Gastrocnemius medialis (tissue), 4 donors: ENCODE data around the gene UBE2Q1. TPM values are rescaled to one million over a fixed set of nuclear protein-coding genes. Genes with fewer than 3 reads are reported as not detected.

Experiments
- ATAC-seq, 2 donors: fragments of 150-250 bp; one replicate each; pipeline ENCODE4 v1.9.1; 2016
- DNase-seq, 2 donors: peaks; one replicate each; pipeline ENCODE4 v3.0.0-alpha.2; 2019
- H3K27ac ChIP-seq, 4 donors: fragments of 200-600 bp; sonication (generic); 1 replicate in 1 of 4; 2 replicates in 3 of 4; pipeline ENCODE4 v1.5.1; 2016 to 2018; ENCODE audit warnings: mild to moderate bottlenecking in 2 of 4, moderate library complexity in 1 of 4
- H3K27me3 ChIP-seq, 3 donors: fragments of 200-600 bp; sonication (generic) in 2 of 3; 1 replicate in 1 of 3; 2 replicates in 2 of 3; pipeline versions ENCODE4 v1.5.1 to v1.6.0; 2016 to 2019; ENCODE audit warnings: mild to moderate bottlenecking in 1 of 3, moderate library complexity in 1 of 3
- H3K36me3 ChIP-seq, 2 donors: fragments of 200-600 bp; sonication (generic) in 1 of 2; one replicate each; pipeline ENCODE4 v1.5.1; 2017 to 2018
- H3K4me1 ChIP-seq, 2 donors: fragments of 200-600 bp; sonication (generic) in 1 of 2; one replicate each; pipeline ENCODE4 v1.5.1; 2016 to 2017; ENCODE audit warnings: mild to moderate bottlenecking in 2 of 2
- H3K4me3 ChIP-seq, 4 donors: fragments of 200-600 bp; sonication (generic) in 3 of 4; 1 replicate in 1 of 4; 2 replicates in 3 of 4; pipeline ENCODE4 v1.5.1; 2016 to 2019; ENCODE audit warnings: mild to moderate bottlenecking in 2 of 4
- H3K9me3 ChIP-seq, 3 donors: fragments of 200-600 bp; sonication (generic) in 2 of 3; 1 replicate in 1 of 3; 2 replicates in 2 of 3; pipeline ENCODE4 v1.5.1; 2016 to 2019
- CTCF ChIP-seq, 5 experiments: fragments of 450-650 bp in 3 of 5; fragments of 200-600 bp in 2 of 5; sonication (generic) in 2 of 5; IDR thresholded peaks in 4 of 5; conservative IDR thresholded peaks in 1 of 5; 1 replicate in 4 of 5; 2 replicates in 1 of 5; pipeline ENCODE4 v1.5.1; 2016 to 2019; ENCODE audit warnings: antibody characterized with exemption in 5 of 5, mild to moderate bottlenecking in 3 of 5, moderate library complexity in 3 of 5
- POLR2A ChIP-seq, 2 donors: fragments of 450-650 bp; IDR thresholded peaks; one replicate each; pipeline ENCODE4 v1.6.1; 2017; ENCODE audit warnings: antibody characterized with exemption in 2 of 2, mild to moderate bottlenecking in 2 of 2, moderate library complexity in 2 of 2
- in situ Hi-C, 4 donors: fragments of 200-750 bp; cut with MboI; loops; one replicate each; pipeline versions ENCODE4 v1.15.0 to v1.8.0; 2017; ENCODE audit warnings: low sequenced_read_pairs in 4 of 4
- intact Hi-C: fragments of 100-400 bp; cut with DNase I; formaldehyde crosslinking; loops from one replicate; pipeline ENCODE4 v1.15.1; 2023; ENCODE audit warnings: low total_unique reads
- total RNA-seq, 4 donors: library from RNA; depleted of rRNA; stranded (reverse); fragments of >200 nt; gene quantifications; one replicate each; pipeline versions ENCODE4 v1.1.0 to v1.2.3, GENCODE V29; 2016

Gene UBE2Q1
- total RNA-seq, 4 donors from 2014 or later = 18.8 to 42.8 (median 24.1) TPM

DNA sequence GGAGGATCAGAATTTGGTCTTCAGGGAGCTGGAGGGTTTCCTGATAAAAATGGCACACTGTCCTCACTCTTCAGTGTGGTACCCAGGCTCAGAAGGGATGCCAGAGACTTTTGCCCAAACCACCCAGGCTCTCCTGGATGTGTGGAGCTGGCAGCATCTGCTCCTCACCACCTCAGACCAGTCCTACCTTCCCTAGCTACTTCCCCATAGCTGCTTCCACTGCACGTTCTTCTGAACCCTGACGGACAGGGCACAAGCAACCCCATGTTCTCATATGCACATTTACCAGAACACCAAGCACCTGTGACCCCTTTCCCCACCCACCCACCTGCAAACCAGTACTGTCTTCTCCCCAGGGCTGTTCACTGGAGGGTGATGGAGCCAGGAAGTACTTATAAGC lies 44.9 kb upstream of the UBE2Q1 start:
- no peak overlapping the region for H3K4me3 ChIP-seq
- ATAC-seq = no peak
- H3K27me3 ChIP-seq = no peaks in the 10 kb centered on the region
- TF ChIP-seq POLR2A (IDR thresholded peaks at IDR 0.05) = no peak
- TF ChIP-seq CTCF (IDR thresholded peaks at IDR 0.05 in 4 of 5, conservative IDR thresholded peaks at IDR 0.05 in 1 of 5) = no peak
- intact Hi-C loops = no loop called here
- H3K36me3 ChIP-seq = peaks cover 0 to 25% of the 10 kb centered on the region in 2 donors
- no peak for DNase-seq
- peaks cover 25 to 44% of the 10 kb centered on the region in 2 donors for H3K4me1 ChIP-seq
- no peaks in the 10 kb centered on the region for H3K9me3 ChIP-seq
- no peak overlapping the region for H3K27ac ChIP-seq
- in situ Hi-C loops = no loop called here

DNA sequence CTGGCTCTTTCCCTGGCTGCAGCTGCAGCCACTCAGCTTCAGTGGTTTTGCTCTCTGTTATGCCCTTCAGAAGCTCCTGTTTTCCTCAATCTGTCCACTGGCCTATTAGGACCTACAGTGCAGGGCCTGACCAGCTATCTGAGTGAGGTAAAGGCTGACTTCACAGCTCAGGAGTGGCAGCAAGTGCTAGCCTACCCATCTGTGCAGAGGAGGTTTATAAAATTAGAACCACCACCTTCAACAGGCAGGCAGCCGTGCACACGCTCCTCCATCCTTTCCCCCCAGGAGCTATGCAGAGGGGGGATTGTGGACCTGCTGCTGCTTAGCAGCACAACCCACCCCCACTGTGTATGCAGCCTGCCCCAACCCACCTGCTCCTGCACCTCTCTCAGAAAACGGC lies 41.2 kb upstream of the UBE2Q1 start:
- no peak overlapping the region for H3K27ac ChIP-seq
- H3K4me3 ChIP-seq = no peak overlapping the region
- peaks cover 9 to 62% of the 10 kb centered on the region in 2 donors for H3K36me3 ChIP-seq
- TF ChIP-seq CTCF (IDR thresholded peaks at IDR 0.05 in 4 of 5, conservative IDR thresholded peaks at IDR 0.05 in 1 of 5) = no peak
- no peak for TF ChIP-seq POLR2A (IDR thresholded peaks at IDR 0.05)
- ATAC-seq (no peak), DNase-seq (no peak)
- in situ Hi-C loops = no loop called here
- no peaks in the 10 kb centered on the region for H3K9me3 ChIP-seq
- H3K27me3 ChIP-seq = no peaks in the 10 kb centered on the region
- intact Hi-C loops = no loop called here
- peaks cover 11 to 24% of the 10 kb centered on the region in 2 donors for H3K4me1 ChIP-seq

- no peaks in the 10 kb centered on the region for H3K9me3 ChIP-seq
- H3K4me3 ChIP-seq = no peak overlapping the region
- peaks cover 11 to 22% of the 10 kb centered on the region in 2 donors for H3K4me1 ChIP-seq
- no peak for DNase-seq
- TF ChIP-seq CTCF (IDR thresholded peaks at IDR 0.05 in 4 of 5, conservative IDR thresholded peaks at IDR 0.05 in 1 of 5) (no peak), POLR2A (IDR thresholded peaks at IDR 0.05) (no peak)
- no peak overlapping the region for H3K27ac ChIP-seq
- intact Hi-C loops = no loop called here
- no peaks in the 10 kb centered on the region for H3K27me3 ChIP-seq
- peaks cover 9 to 68% of the 10 kb centered on the region in 2 donors for H3K36me3 ChIP-seq
- in situ Hi-C loops = no loop called here
- ATAC-seq = no peak
These were observed 40.6 kb upstream of the UBE2Q1 start for GRCh38 chr1:154598871-154599635.

DNA sequence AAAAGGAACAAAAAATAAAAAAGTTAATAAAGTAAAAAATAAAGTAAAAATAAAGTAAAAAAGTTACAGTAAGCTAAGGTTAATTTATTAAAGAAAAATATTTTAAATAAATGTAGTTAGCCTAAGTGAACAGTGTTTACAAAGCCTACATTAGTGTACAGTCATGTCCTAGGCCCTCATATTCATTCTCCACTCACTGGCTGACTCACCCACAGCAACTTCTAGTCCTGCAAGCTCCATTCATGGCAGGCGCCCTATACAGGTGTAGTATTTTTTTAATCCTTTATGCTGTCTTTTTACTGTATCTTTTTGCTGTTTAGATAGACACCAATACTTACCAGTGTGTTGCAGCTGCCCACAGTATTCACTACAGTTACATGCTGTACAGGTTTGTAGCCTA lies 37.2 kb upstream of the UBE2Q1 start:
- intact Hi-C loops = no loop called here
- ATAC-seq = no peak

More for the DNA sequence above, 37.2 kb upstream of the UBE2Q1 start:
- in situ Hi-C loops = no loop called here
- no peaks in the 10 kb centered on the region for H3K9me3 ChIP-seq
- peaks cover 0 to 5% of the 10 kb centered on the region in 2 donors for H3K4me1 ChIP-seq
- TF ChIP-seq POLR2A (IDR thresholded peaks at IDR 0.05) = no peak
- TF ChIP-seq CTCF (IDR thresholded peaks at IDR 0.05 in 4 of 5, conservative IDR thresholded peaks at IDR 0.05 in 1 of 5) = no peak
- no peak for DNase-seq
- H3K4me3 ChIP-seq = no peak overlapping the region
- no peaks in the 10 kb centered on the region for H3K27me3 ChIP-seq
- no peak overlapping the region for H3K27ac ChIP-seq
- peaks cover 9 to 85% of the 10 kb centered on the region in 2 donors for H3K36me3 ChIP-seq
